Large intestine (tissue), 1 donor: ENCODE data around the gene TEX22. TPM values are rescaled to one million over a fixed set of nuclear protein-coding genes. Genes with fewer than 3 reads are reported as not detected.

ENCODE experiments used
- polyA plus RNA-seq: library from polyadenylated mRNA; unstranded; fragments of 120-200 nt; gene quantifications from one replicate; pipeline ENCODE4 v1.2.1, GENCODE V29; 2013

The TEX22 gene
- polyA plus RNA-seq, 1 donor = 0.82 TPM

Other genes with a start within 250 kb of the TEX22 start
- gene JAG2, start 229.8 kb upstream of the TEX22 start, polyA plus RNA-seq = 11.0 TPM
- gene NUDT14, start 217.2 kb upstream of the TEX22 start, polyA plus RNA-seq = 64.4 TPM
- gene BTBD6, start 150.0 kb upstream of the TEX22 start, polyA plus RNA-seq = 40.9 TPM
- gene BRF1, start 97.5 kb upstream of the TEX22 start, polyA plus RNA-seq = 21.6 TPM
- gene PACS2, start 83.8 kb upstream of the TEX22 start, polyA plus RNA-seq = 54.6 TPM
- gene MTA1, start 21.3 kb downstream of the TEX22 start, polyA plus RNA-seq = 109 TPM
- 67.1 TPM for gene CRIP2, start 76.3 kb downstream of the TEX22 start, polyA plus RNA-seq
- 136 TPM for gene CRIP1, start 88.3 kb downstream of the TEX22 start, polyA plus RNA-seq
- gene TEDC1, start 92.7 kb downstream of the TEX22 start, polyA plus RNA-seq = 8.7 TPM
- 3.0 TPM for gene TMEM121, start 128.0 kb downstream of the TEX22 start, polyA plus RNA-seq